Heart right ventricle (tissue), 16 donors: ENCODE results near the gene MVB12B. TPM values are rescaled to one million over a fixed set of nuclear protein-coding genes. Genes with fewer than 3 reads are reported as not detected.

Experiments used
- ATAC-seq, 8 donors: fragments of 200-7000 bp; cut with Tn5 transposase; one replicate each; pipeline ENCODE4 v1.9.1; 2020; ENCODE audit warnings: mild to moderate bottlenecking in 8 of 8, moderate library complexity in 8 of 8, moderate number of reproducible peaks in 1 of 8
- DNase-seq, 2 donors: peaks; one replicate each; pipeline ENCODE4 v3.0.0-alpha.2; 2020
- H3K27ac ChIP-seq, 10 donors: fragments of 200-600 bp; sonication (generic) in 2 of 10; one replicate each; pipeline versions ENCODE4 v1.5.0 to v1.8.0; 2020 to 2022; ENCODE audit warnings: mild to moderate bottlenecking in 3 of 10
- H3K27me3 ChIP-seq, 7 donors: fragments of 200-600 bp; one replicate each; pipeline ENCODE4 v1.8.0; 2021 to 2022; ENCODE audit warnings: mild to moderate bottlenecking in 2 of 7
- H3K36me3 ChIP-seq, 9 donors: fragments of 200-600 bp; sonication (generic) in 1 of 9; one replicate each; pipeline versions ENCODE4 v1.5.0 to v1.8.0; 2020 to 2022; ENCODE audit warnings: mild to moderate bottlenecking in 2 of 9
- H3K4me1 ChIP-seq, 9 donors: fragments of 200-600 bp; sonication (generic) in 1 of 9; one replicate each; pipeline versions ENCODE4 v1.5.0 to v1.8.0; 2020 to 2022; ENCODE audit warnings: mild to moderate bottlenecking in 4 of 9
- H3K4me3 ChIP-seq, 10 donors: fragments of 200-600 bp; sonication (generic) in 2 of 10; one replicate each; pipeline versions ENCODE4 v1.5.0 to v1.8.0; 2020 to 2022; ENCODE audit warnings: mild to moderate bottlenecking in 7 of 10, moderate library complexity in 2 of 10
- H3K9me3 ChIP-seq, 11 donors: fragments of 200-600 bp in 10 of 11; sonication (generic) in 2 of 11; one replicate each; pipeline versions ENCODE4 v1.5.0 to v1.8.0; 2013 to 2022; ENCODE audit warnings: mild to moderate bottlenecking in 2 of 11, control low read depth in 1 of 11, moderate library complexity in 1 of 11
- CTCF ChIP-seq, 9 donors: fragments of 200-600 bp; sonication (generic) in 2 of 9; IDR thresholded peaks; one replicate each; pipeline versions ENCODE4 v1.5.0 to v1.8.0; 2021 to 2022; ENCODE audit warnings: antibody characterized with exemption in 9 of 9, mild to moderate bottlenecking in 5 of 9, moderate library complexity in 1 of 9
- WGBS, 2 donors: extraction: QIAGEN DNeasy Blood & Tissue Kit; methylation state at CpG; one replicate each; pipeline ENCODE4 v1.1.7; 2013; ENCODE audit warnings: inconsistent platforms in 1 of 2; 5-methylcytosine and 5-hydroxymethylcytosine counted together
- intact Hi-C, 10 donors: fragments of 100-400 bp; cut with DNase I; formaldehyde crosslinking; loops; one replicate each; pipeline versions ENCODE4 v1.11.1 to v1.14.2; 2022
- polyA plus RNA-seq, 2 donors: library from polyadenylated mRNA; stranded (reverse); fragments of 200-250 nt; gene quantifications; one replicate each; pipeline ENCODE4 v1.2.3, GENCODE V29; 2013
- total RNA-seq, 10 donors: library from RNA; stranded (reverse); fragmentation: NEBNext Ultra II Directional in 3 of 10; extraction: Animal tissue kit (Norgen Biotek cat#: 25700) in 3 of 10; gene quantifications; one replicate each; pipeline versions ENCODE4 v1.2.1 to v1.2.4, GENCODE V29; 2021 to 2023
- donor health status: Arrhythmogenic right ventricular cardiomyopathy.
- donor health status: ischemic (EF 13 %, LVEDD 7.1; RV severe dilation, severe dysfunction).
- donor health status: healthy with polysubstance abuse.
- donor health status: DM: no; HTN: yes; CAD: no.
- donor health status: DM: no; HTN: no; CAD: no.
- donor health status: ischemic (EF 25% LVEDD 6.9; RV normal size, moderate dysfunction).
- donor health status: ischemic (EF 25% LVEDD 5.7; RV mildly dilated, moderate dysfunction).
- donor health status: healthy.
- donor health status: DM: yes; HTN: yes; CAD: no.
- donor health status: Ischemic cardiomyopathy.
- donor health status: ischemic (EF 35%, LVEDD 5.7; RV mildly dilated, moderate dysfunction).
- donor health status: nonischemic (EF 11% LVEDD 7.7; RV severe dilation, severe dysfunction).
- donor health status: DM: yes; HTN: yes; CAD: no.
- donor health status: PGD.
- donor health status: ischemic (EF 29% LVEDD 5.4; RV normal size, mild dysfunction).
- donor health status: nonischemic (EF 23%, LVEDD 6.1; RV moderate dilation, normal function).

The MVB12B gene
- total and polyA plus RNA-seq, 12 donors, result 2.8 to 16.5 (median 10.6) TPM

- intact Hi-C loops, result loop anchor here in 3 of 10 donors (5.0 to 10.0 kb wide), 3 partner anchors 78 to 185 kb away; no protein-coding TSS in a partner anchor
- no peak for TF ChIP-seq CTCF (IDR thresholded peaks at IDR 0.05)
- Histone ChIP-seq H3K4me1 (no peaks in the 10 kb centered on the region), H3K4me3 (no peak overlapping the region), H3K36me3 (no peaks in the 10 kb centered on the region), H3K9me3 (no peaks in the 10 kb centered on the region), H3K27ac (no peak overlapping the region), H3K27me3 (peaks cover 0 to 3% (median 0%) of the 10 kb centered on the region in 7 donors)
- 72 to 74% methylated on average over 8 of the region's 8 CpGs for WGBS, 2 donors
- no peak for ATAC-seq
- no peak for DNase-seq
Observed at GRCh38 chr9:126309427-126310189, 17.0 kb upstream of the MVB12B start.

- ATAC-seq (no peak), DNase-seq (no peak)
- Histone ChIP-seq H3K9me3 (peaks cover 0 to 4% (median 0%) of the 10 kb centered on the region in 11 donors), H3K4me1 (no peaks in the 10 kb centered on the region), H3K36me3 (no peaks in the 10 kb centered on the region), H3K4me3 (no peak overlapping the region), H3K27me3 (no peaks in the 10 kb centered on the region), H3K27ac (no peak overlapping the region)
- no peak for TF ChIP-seq CTCF (IDR thresholded peaks at IDR 0.05)
- intact Hi-C loops, result loop anchor here in 1 of 10 donors (5.0 kb wide), 1 partner anchor 74 kb away; no protein-coding TSS in a partner anchor
- WGBS, 2 donors, result 92% methylated on average over 5 of the region's 5 CpGs
Observed at GRCh38 chr9:126312584-126313551, 13.8 kb upstream of the MVB12B start.

GRCh38 chr9:126316085-126316655 is 10.5 kb upstream of the MVB12B start:
- peaks cover 0 to 4% (median 0%) of the 10 kb centered on the region in 11 donors for H3K9me3 ChIP-seq
- WGBS, 2 donors, result 93 to 95% methylated on average over 3 of the region's 3 CpGs
- peaks cover 0 to 10% (median 0%) of the 10 kb centered on the region in 9 donors for H3K4me1 ChIP-seq
- intact Hi-C loops, result loop anchor here in 6 of 10 donors (5.0 kb wide), 1 partner anchor 81 kb away; no protein-coding TSS in a partner anchor
- H3K27me3 ChIP-seq, result no peaks in the 10 kb centered on the region
- DNase-seq, result no peak
- H3K4me3 ChIP-seq, result no peak overlapping the region
- no peak for TF ChIP-seq CTCF (IDR thresholded peaks at IDR 0.05)
- no peak overlapping the region for H3K27ac ChIP-seq
- no peaks in the 10 kb centered on the region for H3K36me3 ChIP-seq
- no peak for ATAC-seq

GRCh38 chr9:126317513-126317912 is 9.1 kb upstream of the MVB12B start:
- DNase-seq (no peak), ATAC-seq (peak in 3 of 8 donors; percentile 64 to 76 (median 67))
- H3K27me3 ChIP-seq, result no peaks in the 10 kb centered on the region
- H3K4me1 ChIP-seq, result peaks cover 0 to 10% (median 0%) of the 10 kb centered on the region in 9 donors
- H3K36me3 ChIP-seq, result no peaks in the 10 kb centered on the region
- WGBS, 2 donors, result 88 to 92% methylated on average over 4 of the region's 4 CpGs
- TF ChIP-seq CTCF (IDR thresholded peaks at IDR 0.05), result peak in 8 of 9 donors; percentile 28 to 59 (median 45)
- no peak overlapping the region for H3K4me3 ChIP-seq
- intact Hi-C loops, result loop anchor here in 7 of 10 donors (1.0 to 5.0 kb wide), 2 partner anchors 80 to 81 kb away; no protein-coding TSS in a partner anchor
- no peak overlapping the region for H3K27ac ChIP-seq
- peaks cover 0 to 4% (median 0%) of the 10 kb centered on the region in 11 donors for H3K9me3 ChIP-seq
